MM.1S (cell line): Measurements from ENCODE around the gene AHCTF1.

Source experiments
- DNase-seq: peaks from one replicate; pipeline ENCODE4 v3.0.0-alpha.2; 2015
- H2AFZ ChIP-seq: fragments of 300-600 bp; sonication (generic); 2 replicates; pipeline ENCODE4 v1.6.0; 2016; ENCODE audit warnings: antibody characterized with exemption, low read length
- H3F3A ChIP-seq: fragments of 300-600 bp; sonication (generic); 2 replicates; pipeline ENCODE4 v1.6.1; 2016; ENCODE audit warnings: mild to moderate bottlenecking, antibody characterized with exemption, low read length, moderate library complexity, mixed read lengths; ENCODE audit not compliant: insufficient read depth
- H3K27ac ChIP-seq: fragments of 300-600 bp; sonication (generic); 2 replicates; pipeline ENCODE4 v1.5.1; 2016; ENCODE audit warnings: mild to moderate bottlenecking, low read length
- H3K27me3 ChIP-seq: fragments of 300-600 bp; sonication (generic); replicated peaks from 2 replicates; pipeline ENCODE4 v1.6.0; 2016; ENCODE audit warnings: low read length; ENCODE audit not compliant: insufficient read depth
- H3K36me3 ChIP-seq: fragments of 300-600 bp; sonication (generic); replicated peaks from 2 replicates; pipeline ENCODE4 v1.6.1; 2016; ENCODE audit warnings: mild to moderate bottlenecking, low read length, mixed read lengths; ENCODE audit not compliant: insufficient read depth
- H3K4me1 ChIP-seq: fragments of 300-600 bp; sonication (generic); 2 replicates; pipeline ENCODE4 v1.6.1; 2016; ENCODE audit warnings: low read length, mixed read lengths
- H3K4me2 ChIP-seq: fragments of 300-600 bp; sonication (generic); 2 replicates; pipeline ENCODE4 v1.6.0; 2016; ENCODE audit warnings: low read depth, low read length
- H3K4me3 ChIP-seq: fragments of 300-600 bp; sonication (generic); 2 replicates; pipeline ENCODE4 v1.5.1; 2016; ENCODE audit warnings: low read length, mixed read lengths
- H3K79me2 ChIP-seq: fragments of 300-600 bp; sonication (generic); 2 replicates; pipeline ENCODE4 v1.6.1; 2016; ENCODE audit warnings: mixed run types, low read length, mixed read lengths
- H3K9ac ChIP-seq: fragments of 300-600 bp; sonication (generic); 2 replicates; pipeline ENCODE4 v1.6.1; 2016; ENCODE audit warnings: low read length, mixed read lengths
- H3K9me2 ChIP-seq: fragments of 300-600 bp; sonication (generic); replicated peaks from 2 replicates; pipeline ENCODE4 v1.6.1; 2016; ENCODE audit warnings: mild to moderate bottlenecking, low read length, mixed read lengths; ENCODE audit not compliant: insufficient read depth
- H3K9me3 ChIP-seq: fragments of 300-600 bp; sonication (generic); replicated peaks from 2 replicates; pipeline ENCODE4 v1.6.1; 2016; ENCODE audit warnings: mild to moderate bottlenecking, low read length, mixed read lengths; ENCODE audit not compliant: insufficient read depth
- H4K20me1 ChIP-seq: fragments of 300-600 bp; sonication (generic); 2 replicates; pipeline ENCODE4 v1.6.1; 2016; ENCODE audit warnings: mild to moderate bottlenecking, low read length, moderate library complexity, mixed read lengths; ENCODE audit not compliant: insufficient read depth
- CTCF ChIP-seq: fragments of 300-600 bp; sonication (generic); IDR thresholded peaks from 2 replicates; pipeline ENCODE4 v1.5.1; 2016; ENCODE audit warnings: antibody characterized with exemption, low read length, mixed read lengths
- EZH2 ChIP-seq: fragments of 300-600 bp; sonication (generic); optimal IDR thresholded peaks from 2 replicates; pipeline ENCODE3; 2017; ENCODE audit warnings: low read depth, mild to moderate bottlenecking, antibody characterized with exemption, low read length, mixed read lengths
- EZH2phosphoT487 ChIP-seq: fragments of 300-600 bp; sonication (generic); IDR thresholded peaks from 2 replicates; pipeline ENCODE4 v1.6.1; 2018; ENCODE audit warnings: antibody characterized with exemption, low read length

The AHCTF1 gene

GRCh38 chr1:246971969-246972368 is 40.2 kb upstream of the AHCTF1 start:
- H3K9ac ChIP-seq = no peak overlapping the region
- no peaks in the 10 kb centered on the region for H3K27me3 ChIP-seq
- no peaks in the 10 kb centered on the region for H4K20me1 ChIP-seq
- H3K4me2 ChIP-seq = no peak overlapping the region
- H3K79me2 ChIP-seq = no peaks in the 10 kb centered on the region
- H3K9me3 ChIP-seq = 0 out of 2 replicates have a peak, but pooled peaks cover 3% of the 10 kb centered on the region
- no peak for TF ChIP-seq CTCF
- TF ChIP-seq EZH2phosphoT487 = no peak
- no peak for TF ChIP-seq EZH2
- no peak overlapping the region for H3K27ac ChIP-seq
- no peaks in the 10 kb centered on the region for H3K36me3 ChIP-seq
- H3K4me3 ChIP-seq = no peak overlapping the region
- no peaks in the 10 kb centered on the region for H3K4me1 ChIP-seq
- no peaks in the 10 kb centered on the region for H3F3A ChIP-seq
- DNase-seq = no peak
- no peak overlapping the region for H2AFZ ChIP-seq
- H3K9me2 ChIP-seq = no peaks in the 10 kb centered on the region

GRCh38 chr1:246971090-246971721 is 39.5 kb upstream of the AHCTF1 start:
- Histone ChIP-seq H3K79me2 (no peaks in the 10 kb centered on the region), H3K4me1 (no peaks in the 10 kb centered on the region), H3K9ac (no peak overlapping the region), H3K27me3 (no peaks in the 10 kb centered on the region), H3F3A (no peaks in the 10 kb centered on the region), H3K27ac (no peak overlapping the region), H3K9me3 (0 out of 2 replicates have a peak, but pooled peaks cover 3% of the 10 kb centered on the region), H2AFZ (no peak overlapping the region), H4K20me1 (no peaks in the 10 kb centered on the region), H3K4me3 (no peak overlapping the region), H3K4me2 (no peak overlapping the region), H3K36me3 (no peaks in the 10 kb centered on the region), H3K9me2 (no peaks in the 10 kb centered on the region)
- peak; percentile 53 for DNase-seq
- TF ChIP-seq CTCF (peak; percentile 73), EZH2phosphoT487 (no peak)

GRCh38 chr1:246969621-246970020 is 37.9 kb upstream of the AHCTF1 start:
- H3K27me3 ChIP-seq = no peaks in the 10 kb centered on the region
- H2AFZ ChIP-seq = no peak overlapping the region
- no peaks in the 10 kb centered on the region for H3K79me2 ChIP-seq
- H3K4me3 ChIP-seq = no peak overlapping the region
- no peak overlapping the region for H3K4me2 ChIP-seq
- no peak for DNase-seq
- 0 out of 2 replicates have a peak, but pooled peaks cover 3% of the 10 kb centered on the region for H3K9me3 ChIP-seq
- no peaks in the 10 kb centered on the region for H3K36me3 ChIP-seq
- H3F3A ChIP-seq = no peaks in the 10 kb centered on the region
- H4K20me1 ChIP-seq = no peaks in the 10 kb centered on the region
- H3K9me2 ChIP-seq = no peaks in the 10 kb centered on the region
- H3K4me1 ChIP-seq = no peaks in the 10 kb centered on the region
- H3K27ac ChIP-seq = no peak overlapping the region
- TF ChIP-seq EZH2 (no peak), EZH2phosphoT487 (no peak), CTCF (no peak)
- no peak overlapping the region for H3K9ac ChIP-seq
